UCSD-AML1 (cell line): ENCODE data around the gene ANKS1B.
"Not testable (repeated sequence)": the region's sequence is repeated elsewhere in the genome, so short reads cannot be mapped to it uniquely, and the experiment has no call there.

Experiments used
- DNase-seq: peaks from one replicate; lab custom pipeline; 2025; ENCODE audit not compliant: unreplicated experiment; lab: John Stamatoyannopoulos, UW

Gene ANKS1B

GRCh38 chr12:99282624-99283023, 702.1 kb downstream of the ANKS1B start:
- no peak for DNase-seq

GRCh38 chr12:99282086-99282485, 702.6 kb downstream of the ANKS1B start:
- DNase-seq: no peak

- no peak for DNase-seq
Observed at GRCh38 chr12:99281277-99281676, 703.5 kb downstream of the ANKS1B start.

- DNase-seq: no peak
Observed at GRCh38 chr12:99278899-99279298, 705.8 kb downstream of the ANKS1B start.

- DNase-seq: no peak
Observed at GRCh38 chr12:99277591-99278379, 707.0 kb downstream of the ANKS1B start.

GRCh38 chr12:99271071-99271470, 713.7 kb downstream of the ANKS1B start:
- no peak for DNase-seq

- no peak for DNase-seq
Observed at GRCh38 chr12:99267038-99267437, 717.7 kb downstream of the ANKS1B start.

GRCh38 chr12:99265648-99266047, 719.1 kb downstream of the ANKS1B start:
- DNase-seq: no peak

GRCh38 chr12:99261256-99261655, 723.5 kb downstream of the ANKS1B start:
- no peak for DNase-seq

- no peak for DNase-seq
Observed at GRCh38 chr12:99260456-99260996, 724.2 kb downstream of the ANKS1B start.

- DNase-seq: no peak
Observed at GRCh38 chr12:99259040-99259934, 725.4 kb downstream of the ANKS1B start.

GRCh38 chr12:99257672-99258071, 727.1 kb downstream of the ANKS1B start:
- no peak for DNase-seq

GRCh38 chr12:99253068-99253467, 731.7 kb downstream of the ANKS1B start:
- no peak for DNase-seq

- no peak for DNase-seq
Observed at GRCh38 chr12:99250091-99250490, 734.6 kb downstream of the ANKS1B start.

GRCh38 chr12:99249543-99249942, 735.2 kb downstream of the ANKS1B start:
- DNase-seq: no peak

GRCh38 chr12:99237907-99238538, 746.7 kb downstream of the ANKS1B start:
- DNase-seq: not testable (repeated sequence)

GRCh38 chr12:99235381-99235780, 749.4 kb downstream of the ANKS1B start:
- DNase-seq: no peak

GRCh38 chr12:99234702-99235101, 750.0 kb downstream of the ANKS1B start:
- no peak for DNase-seq

GRCh38 chr12:99232324-99232723, 752.4 kb downstream of the ANKS1B start:
- DNase-seq: no peak

- DNase-seq: no peak
Observed at GRCh38 chr12:99231031-99231430, 753.7 kb downstream of the ANKS1B start.

- no peak for DNase-seq
Observed at GRCh38 chr12:99224237-99224636, 760.5 kb downstream of the ANKS1B start.
